Stimulated activated CD4-positive, alpha-beta T cell treated with anti-CD3 and anti-CD28 coated beads, Interleukin-12 subunit alpha, Interleukin-12 subunit beta, amount 100 ng/mL, for 24 hours (primary cell): ENCODE measurements around the gene ILF2.
"Not testable (repeated sequence)": the region's sequence is repeated elsewhere in the genome, so short reads cannot be mapped to it uniquely, and the experiment has no call there.

Experiments used
- DNase-seq, 2 experiments: peaks; one replicate each; pipeline ENCODE4 v3.0.0-alpha.2; 2020; ENCODE audit warnings: low read depth in 2 of 2

ILF2 gene

GRCh38 chr1:153679337-153680119, 8.7 kb upstream of the ILF2 start:
- DNase-seq = no peak

GRCh38 chr1:153678519-153679336, 7.9 kb upstream of the ILF2 start, which contains the start of gene NPR1:
NPR1 (plus strand) TSS chr1:153678688; CDS start chr1:153679109, 421 bp downstream.
- DNase-seq = no peak

DNA sequence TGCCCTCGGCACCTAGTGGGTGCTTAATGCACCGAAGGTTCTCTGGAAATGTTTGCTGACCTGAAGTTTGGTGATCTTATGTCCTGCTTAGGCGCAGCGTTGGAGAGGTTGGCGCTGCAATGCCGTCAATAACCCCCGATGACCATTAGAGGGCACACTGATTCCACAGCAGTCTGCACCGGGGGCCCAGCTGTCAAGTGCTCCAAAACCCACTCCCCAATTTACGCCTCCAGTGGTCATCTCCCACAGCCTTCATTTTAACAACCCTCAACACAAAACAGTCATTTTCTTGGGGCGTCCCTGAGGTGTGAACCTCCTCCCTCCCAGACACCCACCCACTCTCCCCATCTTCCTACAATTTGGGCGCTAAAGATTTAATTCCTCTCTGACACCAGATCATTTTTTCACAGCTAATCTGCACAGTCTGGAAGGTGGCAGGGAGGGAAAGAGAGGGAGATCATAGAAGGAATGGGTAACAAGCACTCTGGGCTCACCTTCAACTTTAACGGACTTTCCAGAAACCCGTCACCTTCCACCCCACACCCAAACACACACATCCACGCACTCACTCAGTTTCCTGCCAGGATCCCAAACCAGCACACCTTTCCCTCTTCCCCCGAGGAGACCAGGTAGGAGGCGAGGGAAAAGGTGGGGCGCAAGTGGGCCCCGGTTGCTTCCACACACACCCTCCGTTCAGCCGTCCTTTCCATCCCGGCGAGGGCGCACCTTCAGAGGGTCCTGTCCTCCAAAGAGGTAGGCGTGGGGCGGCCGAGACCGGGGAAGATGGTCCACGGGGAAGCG, 7.1 kb upstream of the ILF2 start:
- no peak for DNase-seq

- DNase-seq = no peak
Observed at GRCh38 chr1:153673511-153673910, 2.7 kb upstream of the ILF2 start.

DNA sequence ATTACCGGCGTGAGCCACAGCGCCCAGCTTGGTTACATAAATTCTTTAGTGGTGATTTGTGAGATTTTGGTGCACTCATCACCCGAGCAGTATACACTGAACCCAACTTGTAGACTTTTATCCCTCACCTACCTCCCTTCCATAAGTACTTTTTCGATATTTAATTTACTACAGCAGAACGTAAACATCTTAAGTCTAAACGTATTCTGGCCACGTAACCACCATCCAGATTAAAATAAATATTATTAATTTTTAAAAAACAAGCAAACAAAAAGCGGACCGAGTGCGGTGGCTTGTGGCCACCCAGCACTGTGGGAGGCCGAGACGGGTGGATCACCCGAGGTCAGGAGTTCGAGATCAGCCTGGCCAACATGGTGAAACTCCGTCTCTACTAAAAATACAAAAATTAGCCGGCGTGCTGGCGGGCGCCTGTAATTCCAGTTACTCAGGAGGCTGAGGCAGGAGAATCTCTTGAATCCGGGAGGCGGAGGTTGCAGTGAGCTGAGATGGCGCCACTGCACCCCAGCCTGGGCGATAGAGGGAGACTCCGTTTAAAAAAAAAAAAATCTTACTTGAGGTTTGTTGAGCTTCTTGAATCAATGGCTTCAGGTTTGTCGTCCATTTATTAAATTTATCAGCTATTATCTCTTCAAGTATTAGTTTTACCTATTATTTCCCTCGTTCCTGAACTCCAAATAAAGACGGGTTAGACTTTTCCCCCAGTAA, 998 bp upstream of the ILF2 start:
- peak; percentile 37 to 48 for DNase-seq

- DNase-seq = no peak
Observed at GRCh38 chr1:153670257-153670858, 435 bp downstream of the ILF2 start.

- DNase-seq = no peak
Observed at GRCh38 chr1:153669606-153670005, 1.2 kb downstream of the ILF2 start.

- not testable (repeated sequence) for DNase-seq
Observed at GRCh38 chr1:153668672-153669071, 2.1 kb downstream of the ILF2 start.

- no peak for DNase-seq
Observed at GRCh38 chr1:153667439-153667838, 3.4 kb downstream of the ILF2 start.

DNA sequence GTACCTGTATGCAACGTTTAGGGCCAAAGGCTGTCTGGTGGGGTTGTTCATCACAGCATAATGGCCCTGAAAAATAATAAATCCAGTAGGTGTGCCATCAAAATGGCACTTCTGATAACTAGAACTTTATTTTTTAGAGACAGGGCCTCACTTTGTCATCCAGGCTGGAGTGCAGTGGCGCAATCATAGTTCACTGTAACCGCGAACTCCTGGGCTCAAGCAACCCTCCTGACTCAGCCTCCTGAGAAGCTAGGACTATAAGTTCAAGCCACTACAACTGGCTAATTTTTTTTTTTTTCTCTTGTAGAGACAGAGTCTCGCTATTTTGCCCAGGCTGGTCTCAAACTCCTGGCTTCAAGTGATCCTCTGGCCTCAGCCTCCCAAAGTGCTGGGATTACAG, 7.6 kb downstream of the ILF2 start:
- DNase-seq = no peak

DNA sequence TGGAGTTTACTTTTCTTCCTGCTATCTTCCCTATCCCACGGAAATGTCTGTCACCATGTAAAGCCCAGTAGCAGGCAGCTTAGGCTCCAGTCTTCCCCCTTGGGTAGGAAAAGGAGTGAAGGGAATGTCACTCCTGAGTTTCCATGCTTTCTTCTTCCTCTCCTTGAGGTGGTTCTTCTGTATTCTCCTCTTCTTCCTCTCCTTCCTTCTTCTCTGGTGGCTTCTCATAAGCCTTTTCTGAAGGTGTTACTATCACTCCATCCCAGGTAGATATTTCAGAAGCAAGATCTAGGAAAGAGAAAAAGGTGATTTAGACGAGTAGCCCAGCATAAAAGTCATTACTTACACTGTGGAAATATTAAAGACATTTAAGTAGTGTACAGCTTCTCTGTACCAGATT, 8.5 kb downstream of the ILF2 start:
- no peak for DNase-seq

DNA sequence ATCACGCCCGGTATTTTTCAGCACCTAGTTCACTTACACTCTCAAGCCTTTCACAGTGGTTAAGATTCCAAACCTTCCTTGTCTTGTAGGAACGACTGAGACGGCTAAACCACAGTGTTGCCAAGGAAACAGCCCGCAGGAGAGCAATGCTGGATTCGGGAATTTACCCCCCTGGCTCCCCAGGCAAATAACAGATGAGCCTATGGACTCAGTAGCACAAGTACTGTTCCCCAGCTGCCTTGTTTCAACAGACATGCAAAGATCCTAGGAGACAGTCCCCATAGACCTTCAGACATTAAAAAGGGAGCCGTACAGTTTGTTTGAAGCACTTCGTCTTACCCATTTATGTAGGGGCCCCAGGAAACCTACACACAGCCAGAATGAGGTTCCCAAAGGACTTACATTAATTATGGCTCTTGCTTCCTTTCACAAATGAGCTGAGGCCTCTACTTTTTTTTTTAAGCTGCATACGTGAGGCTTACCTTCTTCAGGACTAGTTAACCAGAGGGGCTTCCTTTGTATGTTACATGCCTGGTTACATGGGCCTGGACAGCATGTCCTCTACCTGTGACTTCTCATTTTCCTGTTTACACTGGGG, 9.6 kb downstream of the ILF2 start:
- DNase-seq = no peak

DNA sequence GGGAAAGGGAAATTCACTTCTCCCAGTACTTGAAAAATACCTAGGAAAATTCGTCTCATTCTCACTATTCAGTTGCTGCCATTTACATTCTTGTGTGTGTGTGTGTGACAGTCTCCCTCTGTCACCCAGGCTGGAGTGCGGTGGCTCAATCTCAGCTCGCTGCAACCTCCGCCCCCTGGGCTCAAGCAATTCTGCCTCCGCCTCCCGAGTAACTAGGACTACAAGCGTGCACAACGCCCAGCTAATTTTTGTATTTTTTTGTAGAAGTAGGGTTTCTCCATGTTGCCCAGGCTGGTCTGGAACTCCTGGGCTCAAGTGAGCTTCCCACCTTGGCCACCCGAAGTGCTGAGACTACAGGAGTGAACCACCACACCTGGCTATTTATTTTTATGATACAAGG, 11.1 kb downstream of the ILF2 start:
- DNase-seq = no peak

DNA sequence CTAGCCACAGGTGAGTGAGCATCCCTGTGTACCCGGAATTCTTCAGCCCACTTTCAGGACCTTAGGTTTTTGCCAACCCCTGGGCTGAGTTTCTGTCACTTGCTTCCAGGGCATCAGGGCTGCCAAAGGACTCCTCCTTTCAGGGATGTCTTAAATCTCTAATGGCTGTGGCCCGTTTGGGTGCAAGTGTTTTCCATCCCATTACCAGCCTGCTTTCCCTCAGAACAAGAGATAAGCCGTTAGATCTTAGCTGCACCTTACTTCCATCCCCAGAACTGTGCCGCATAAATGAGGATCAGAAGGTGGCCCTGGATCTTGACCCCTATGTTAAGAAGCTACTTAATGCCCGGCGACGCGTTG, 11.6 kb downstream of the ILF2 start:
- DNase-seq = no peak

DNA sequence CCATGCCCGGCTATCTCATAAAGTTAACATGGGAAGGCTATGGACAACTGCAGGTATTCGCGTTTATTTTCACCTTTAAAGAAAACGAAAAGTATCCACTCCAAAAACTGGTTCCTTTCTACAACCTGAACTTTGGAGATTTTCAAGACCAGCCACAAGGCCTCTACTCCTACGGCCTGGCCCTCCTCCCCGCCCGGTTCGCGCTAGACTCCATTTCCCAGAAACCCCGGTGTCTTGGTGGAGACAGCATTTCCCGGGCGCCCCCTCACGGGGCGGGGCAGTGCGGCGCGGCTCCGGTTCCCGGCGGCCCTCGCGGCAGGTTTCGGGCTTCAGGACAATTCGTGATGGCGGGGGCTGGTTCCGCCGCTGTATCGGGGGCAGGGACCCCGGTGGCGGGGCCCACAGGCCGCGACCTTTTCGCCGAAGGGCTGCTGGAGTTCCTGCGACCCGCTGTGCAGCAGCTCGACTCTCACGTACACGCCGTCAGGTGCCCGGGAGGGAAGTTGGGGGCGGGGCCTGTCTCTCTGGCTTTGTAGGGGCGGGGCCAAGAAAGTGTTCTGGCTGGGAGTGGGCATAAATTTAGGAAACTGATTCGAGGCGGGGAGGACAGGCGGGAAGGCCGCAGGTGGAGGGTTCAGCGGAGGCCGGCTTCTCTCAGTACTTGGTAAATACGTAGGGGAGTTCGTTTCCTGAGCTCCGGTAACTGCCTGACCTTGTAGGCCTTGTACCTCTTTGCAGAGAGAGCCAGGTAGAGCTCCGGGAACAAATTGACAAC, 12.2 kb downstream of the ILF2 start, which contains the start of gene SNAPIN:
Gene SNAPIN, plus strand, starts transcription at position 304 of the 775 bp plus-strand sequence. Its CDS starts 41 bp downstream, at position 345.
- DNase-seq = peak; percentile 78 to 88

DNA sequence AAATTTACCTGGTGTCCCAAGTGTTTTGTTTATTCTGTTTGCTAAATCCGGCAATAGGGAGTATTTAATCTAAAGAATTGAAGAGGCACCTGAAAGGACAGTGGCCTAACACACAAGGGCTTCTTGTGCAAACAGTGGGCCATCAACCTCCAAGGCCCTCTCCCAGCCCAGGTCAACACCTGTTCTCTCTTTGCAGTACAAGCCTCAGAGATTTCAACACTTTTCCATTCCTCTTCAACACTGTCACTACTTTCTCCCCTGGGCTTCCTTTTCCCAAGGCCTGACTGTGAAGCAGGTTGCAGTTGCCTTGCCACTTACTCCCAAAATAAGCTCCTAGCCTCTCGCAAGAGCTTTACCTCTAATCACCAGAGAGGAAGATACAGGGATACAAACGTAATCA, 15.5 kb downstream of the ILF2 start:
- no peak for DNase-seq

- no peak for DNase-seq
Observed at GRCh38 chr1:153652805-153653500, 17.8 kb downstream of the ILF2 start.

- no peak for DNase-seq
Observed at GRCh38 chr1:153651771-153652170, 19.0 kb downstream of the ILF2 start.

DNA sequence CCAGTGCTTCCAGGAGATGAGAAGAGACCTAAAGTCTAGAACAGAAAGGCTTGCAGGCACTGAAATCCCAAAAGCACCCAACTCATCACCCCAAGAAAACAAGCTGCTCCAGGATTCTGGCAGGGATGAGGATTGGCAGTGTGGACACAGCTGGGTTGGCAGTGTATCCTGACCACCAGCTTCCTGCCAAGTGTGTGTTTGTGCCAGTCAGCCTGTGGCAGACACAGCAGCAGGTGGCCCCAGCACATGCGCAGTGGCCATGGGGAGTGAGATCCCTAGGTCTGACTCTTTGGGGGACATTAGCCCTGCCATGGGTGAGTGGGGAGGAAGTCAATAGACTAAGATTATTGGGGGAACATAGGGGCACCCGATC, 20.9 kb downstream of the ILF2 start:
- no peak for DNase-seq
